HEK293 (cell line): Measurements from ENCODE around the gene BCL6.

Source experiments
- CTCF ChIA-PET: fragments of 350-600 bp; formaldehyde crosslinking; extraction: SDS; loops from one replicate; lab custom pipeline; 2021; ENCODE audit warnings: antibody characterized with exemption; lab: Yijun Ruan, JAX
- POLR2A ChIA-PET: fragments of 300-600 bp; formaldehyde crosslinking; extraction: SDS; loops from one replicate; lab custom pipeline; 2020; ENCODE audit warnings: antibody characterized with exemption, inconsistent platforms; lab: Yijun Ruan, JAX
- H3K27ac ChIP-seq: fragments of 200-500 bp; sonication (Bioruptor generic); 2 replicates; pipeline ENCODE4 v1.5.1; 2014; ENCODE audit warnings: low read depth, low read length, control low read depth, inconsistent platforms; ENCODE audit errors: extremely low read depth
- H3K36me3 ChIP-seq, 2 experiments: fragments of 200-500 bp in 1 of 2; sonication (Bioruptor generic) in 1 of 2; 1 replicate in 1 of 2; 2 replicates in 1 of 2; pipeline ENCODE4 v1.5.1; 2014 to 2017; ENCODE audit warnings: inconsistent platforms in 2 of 2, low read length in 2 of 2; ENCODE audit not compliant: control insufficient read depth in 2 of 2, insufficient read depth in 1 of 2
- H3K4me1 ChIP-seq: fragments of 200-500 bp; sonication (Bioruptor generic); 2 replicates; pipeline ENCODE4 v1.5.1; 2014; ENCODE audit warnings: mild to moderate bottlenecking, low read length, inconsistent platforms; ENCODE audit not compliant: control insufficient read depth, insufficient read depth
- H3K4me3 ChIP-seq: 2 replicates; pipeline ENCODE4 v1.5.1; 2011; ENCODE audit warnings: low read depth, mild to moderate bottlenecking, control low read depth, low read length, moderate library complexity
- H3K9me3 ChIP-seq: fragments of 200-500 bp; sonication (Bioruptor generic); 2 replicates; pipeline ENCODE4 v1.5.1; 2014; ENCODE audit warnings: low read depth, low read length, inconsistent platforms; ENCODE audit not compliant: control insufficient read depth, insufficient read depth
- BCL11B ChIP-seq: fragments of 450-650 bp; formaldehyde crosslinking; IDR thresholded peaks from 2 replicates; pipeline ENCODE4 v1.5.1; 2016; ENCODE audit warnings: low read depth, missing biosample characterization, missing genetic modification characterization
- KLF1 ChIP-seq: fragments of 450-650 bp; formaldehyde crosslinking; IDR thresholded peaks from 2 replicates; pipeline ENCODE4 v1.5.1; 2016; ENCODE audit warnings: missing biosample characterization, missing genetic modification characterization
- OVOL3 ChIP-seq: fragments of 450-650 bp; formaldehyde crosslinking; IDR thresholded peaks from 2 replicates; pipeline ENCODE4 v1.5.1; 2016; ENCODE audit warnings: missing biosample characterization, missing genetic modification characterization
- ZBTB7A ChIP-seq: fragments of 450-650 bp; formaldehyde crosslinking; IDR thresholded peaks from 2 replicates; pipeline ENCODE4 v1.5.1; 2016; ENCODE audit warnings: low read depth, missing biosample characterization, missing genetic modification characterization
- ZFP37 ChIP-seq: fragments of 450-650 bp; formaldehyde crosslinking; IDR thresholded peaks from 2 replicates; pipeline ENCODE4 v1.5.1; 2016; ENCODE audit warnings: missing biosample characterization, missing genetic modification characterization
- ZNF169 ChIP-seq: fragments of 450-650 bp; formaldehyde crosslinking; IDR thresholded peaks from 2 replicates; pipeline ENCODE4 v1.5.1; 2016; ENCODE audit warnings: missing biosample characterization, missing genetic modification characterization
- ZNF202 ChIP-seq: fragments of 450-650 bp; formaldehyde crosslinking; IDR thresholded peaks from 2 replicates; pipeline ENCODE4 v1.5.1; 2016; ENCODE audit warnings: missing biosample characterization, missing genetic modification characterization, borderline replicate concordance
- ZNF221 ChIP-seq: fragments of 450-650 bp; formaldehyde crosslinking; IDR thresholded peaks from 2 replicates; pipeline ENCODE4 v1.5.1; 2017; ENCODE audit warnings: missing biosample characterization, missing genetic modification characterization, borderline replicate concordance
- ZNF302 ChIP-seq: fragments of 450-650 bp; formaldehyde crosslinking; IDR thresholded peaks from 2 replicates; pipeline ENCODE4 v1.5.1; 2016; ENCODE audit warnings: missing biosample characterization, missing genetic modification characterization, low read depth
- ZNF404 ChIP-seq: fragments of 450-650 bp; formaldehyde crosslinking; IDR thresholded peaks from 2 replicates; pipeline ENCODE4 v1.5.1; 2017; ENCODE audit warnings: missing biosample characterization, missing genetic modification characterization
- ZNF561 ChIP-seq: fragments of 450-650 bp; IDR thresholded peaks from 2 replicates; pipeline ENCODE4 v1.5.1; 2018; ENCODE audit warnings: missing biosample characterization, missing genetic modification characterization, borderline replicate concordance
- ZNF658 ChIP-seq: fragments of 450-650 bp; formaldehyde crosslinking; IDR thresholded peaks from 2 replicates; pipeline ENCODE4; 2016; ENCODE audit warnings: missing biosample characterization, missing genetic modification characterization
- ZNF701 ChIP-seq: fragments of 450-650 bp; formaldehyde crosslinking; IDR thresholded peaks from 2 replicates; pipeline ENCODE4 v1.5.1; 2016; ENCODE audit warnings: missing biosample characterization, missing genetic modification characterization
- ZNF837 ChIP-seq: fragments of 450-650 bp; formaldehyde crosslinking; IDR thresholded peaks from 2 replicates; pipeline ENCODE4 v1.5.1; 2016; ENCODE audit warnings: missing biosample characterization, missing genetic modification characterization
- ZNF843 ChIP-seq: fragments of 450-650 bp; formaldehyde crosslinking; IDR thresholded peaks from 2 replicates; pipeline ENCODE4 v1.5.1; 2016; ENCODE audit warnings: missing biosample characterization, missing genetic modification characterization
- TF ChIP-seq, protein P1 (sequence below): fragments of 450-650 bp; formaldehyde crosslinking; IDR thresholded peaks from 2 replicates; pipeline ENCODE4 v1.5.1; 2016; ENCODE audit warnings: missing biosample characterization, missing genetic modification characterization
- TF ChIP-seq, protein P2 (sequence below): fragments of 450-650 bp; formaldehyde crosslinking; IDR thresholded peaks from 2 replicates; pipeline ENCODE4 v1.5.1; 2016; ENCODE audit warnings: missing biosample characterization, missing genetic modification characterization, borderline replicate concordance

BCL6 gene

DNA sequence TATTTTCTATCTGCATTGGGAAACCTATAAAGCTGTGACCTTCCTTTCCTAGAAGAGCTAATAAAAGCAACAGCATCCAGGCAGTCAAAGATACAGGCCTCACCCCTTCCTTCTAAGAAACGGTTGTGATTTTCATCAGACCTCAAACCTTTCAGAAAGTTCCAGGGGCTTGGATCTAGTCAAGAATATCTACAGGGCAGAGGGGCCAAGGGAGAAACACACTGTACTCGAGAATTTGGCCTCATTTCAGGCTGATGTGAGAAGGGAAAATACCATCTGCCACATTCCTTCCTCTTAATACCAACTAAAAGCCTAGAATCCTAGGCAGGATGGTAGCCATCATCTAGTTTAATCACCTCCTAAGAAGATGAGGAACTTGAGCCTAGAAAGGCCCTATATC lies 24.5 kb upstream of the BCL6 start (continued):
- TF ChIP-seq, protein P1, sequence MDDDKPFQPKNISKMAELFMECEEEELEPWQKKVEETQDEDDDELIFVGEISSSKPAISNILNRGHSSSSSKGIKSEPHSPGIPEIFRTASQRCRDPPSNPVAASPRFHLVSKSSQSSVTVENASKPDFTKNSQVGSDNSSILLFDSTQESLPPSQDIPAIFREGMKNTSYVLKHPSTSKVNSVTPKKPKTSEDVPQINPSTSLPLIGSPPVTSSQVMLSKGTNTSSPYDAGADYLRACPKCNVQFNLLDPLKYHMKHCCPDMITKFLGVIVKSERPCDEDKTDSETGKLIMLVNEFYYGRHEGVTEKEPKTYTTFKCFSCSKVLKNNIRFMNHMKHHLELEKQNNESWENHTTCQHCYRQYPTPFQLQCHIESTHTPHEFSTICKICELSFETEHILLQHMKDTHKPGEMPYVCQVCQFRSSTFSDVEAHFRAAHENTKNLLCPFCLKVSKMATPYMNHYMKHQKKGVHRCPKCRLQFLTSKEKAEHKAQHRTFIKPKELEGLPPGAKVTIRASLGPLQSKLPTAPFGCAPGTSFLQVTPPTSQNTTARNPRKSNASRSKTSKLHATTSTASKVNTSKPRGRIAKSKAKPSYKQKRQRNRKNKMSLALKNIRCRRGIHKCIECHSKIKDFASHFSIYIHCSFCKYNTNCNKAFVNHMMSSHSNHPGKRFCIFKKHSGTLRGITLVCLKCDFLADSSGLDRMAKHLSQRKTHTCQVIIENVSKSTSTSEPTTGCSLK (tag by site-specific recombination): no peak

DNA sequence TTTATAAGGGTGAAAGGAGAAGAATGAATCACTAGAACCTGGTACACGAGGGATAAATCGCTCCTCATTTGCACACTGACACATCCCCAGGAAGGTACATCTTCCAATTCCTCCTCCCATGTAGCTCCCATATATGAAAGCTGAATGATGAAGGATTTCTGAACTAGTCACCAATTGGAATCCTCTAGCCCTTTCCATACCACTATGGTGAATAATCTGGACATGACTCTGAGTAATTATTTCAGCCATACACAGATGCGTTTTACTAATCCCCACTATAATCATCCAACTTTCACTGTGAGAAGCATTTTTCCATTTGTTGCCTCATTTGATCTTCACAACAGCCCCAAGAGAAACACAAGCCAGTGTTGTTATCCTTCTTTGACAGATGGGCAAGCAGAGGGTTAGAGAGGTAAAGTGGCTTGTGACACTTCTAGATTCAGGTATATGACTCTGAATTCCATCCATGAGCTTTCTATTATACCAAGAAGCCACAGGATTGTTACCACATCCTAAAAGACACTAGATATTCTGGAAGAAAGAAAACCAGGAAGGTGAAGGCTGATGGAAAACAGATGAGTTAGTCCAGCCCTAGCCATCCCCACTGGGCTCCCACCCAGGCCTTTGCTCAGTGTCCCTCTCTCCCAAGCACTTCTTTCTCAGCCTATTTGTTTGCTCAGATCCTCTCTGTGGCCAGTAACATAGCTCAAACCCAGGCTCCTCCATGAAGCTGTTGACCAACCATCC lies 22.2 kb upstream of the BCL6 start:
- POLR2A ChIA-PET: no interaction called here
- CTCF ChIA-PET: no interaction called here
- Histone ChIP-seq H3K9me3 (no peaks in the 10 kb centered on the region), H3K27ac (no peak overlapping the region), H3K36me3 (no peaks in the 10 kb centered on the region), H3K4me3 (no peak overlapping the region), H3K4me1 (no peaks in the 10 kb centered on the region)
- TF ChIP-seq ZBTB7A (tag by site-specific recombination) (no peak), ZNF837 (tag by site-specific recombination) (no peak), KLF1 (tag by site-specific recombination) (no peak), ZNF658 (no peak), BCL11B (tag by site-specific recombination) (no peak), ZNF561 (no peak), ZNF302 (tag by site-specific recombination) (no peak)

DNA sequence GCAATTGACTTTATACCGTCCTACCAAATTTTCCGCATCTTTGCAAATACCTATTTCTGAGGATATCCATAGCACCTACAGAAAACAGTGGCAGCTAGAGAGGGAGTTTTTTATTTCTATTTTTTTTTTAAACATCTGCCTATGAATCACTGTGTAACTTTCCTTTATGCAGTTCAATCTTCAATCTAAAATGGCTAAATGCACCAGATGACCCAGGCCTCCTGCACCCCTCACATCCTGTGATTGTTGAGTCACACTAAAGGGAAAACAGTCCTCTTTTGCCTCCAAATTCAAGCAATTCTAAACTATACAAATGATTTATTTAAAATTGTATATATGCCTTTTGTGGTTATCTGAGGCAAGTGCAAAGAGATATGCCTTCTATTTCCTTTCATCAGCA lies 20.1 kb upstream of the BCL6 start:
- no peaks in the 10 kb centered on the region for H3K4me1 ChIP-seq
- no peak overlapping the region for H3K4me3 ChIP-seq
- CTCF ChIA-PET: no interaction called here
- no peaks in the 10 kb centered on the region for H3K36me3 ChIP-seq
- no peak for TF ChIP-seq ZNF169
- H3K9me3 ChIP-seq: no peaks in the 10 kb centered on the region
- H3K27ac ChIP-seq: no peak overlapping the region
- POLR2A ChIA-PET: no interaction called here

DNA sequence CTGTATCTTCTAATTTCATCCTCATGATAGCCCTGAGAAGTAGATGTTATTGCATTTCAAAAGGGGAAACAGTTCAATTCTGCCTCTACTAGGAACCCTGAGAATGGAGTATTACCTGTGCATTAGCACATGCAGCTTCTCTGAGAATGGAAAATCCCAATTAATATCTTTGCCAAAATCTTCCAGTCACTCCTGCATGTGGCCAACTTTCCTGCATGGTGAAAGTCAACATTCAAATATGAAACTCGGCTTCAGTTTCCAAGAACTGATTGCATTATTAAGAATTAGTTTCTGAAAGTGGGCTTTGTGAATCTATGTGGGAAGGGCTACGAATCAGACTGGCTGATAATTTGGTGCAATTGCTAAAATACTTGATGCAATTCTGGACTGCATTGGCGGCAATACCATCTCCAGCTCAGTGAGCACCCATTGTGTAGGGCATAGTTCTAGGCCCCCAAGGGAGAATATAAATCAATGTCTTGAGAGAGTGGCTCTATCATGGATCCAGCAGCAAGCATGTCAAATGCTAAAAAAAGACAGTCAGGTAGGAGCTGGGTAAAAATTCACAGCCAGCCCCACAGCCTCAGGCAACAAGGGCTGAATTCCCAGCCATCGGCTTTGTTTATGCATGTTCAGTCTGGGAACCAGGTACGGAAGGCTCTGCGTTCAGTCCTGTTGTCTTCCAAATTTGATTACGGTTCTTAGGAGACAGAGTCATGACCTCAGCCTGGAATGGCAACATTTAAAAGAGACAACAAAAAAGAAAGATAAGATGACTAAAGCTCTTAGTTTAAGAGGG lies 18.8 kb upstream of the BCL6 start:
- Histone ChIP-seq H3K4me3 (no peak overlapping the region), H3K9me3 (no peaks in the 10 kb centered on the region), H3K36me3 (no peaks in the 10 kb centered on the region), H3K27ac (no peak overlapping the region), H3K4me1 (no peaks in the 10 kb centered on the region)
- ChIA-PET POLR2A (no interaction called here), CTCF (interaction anchor here (0.6 to 1.3 kb wide), 4 partner anchors 14 to 1028 kb away, joined by 3 to 5 read pairs (median 4); no protein-coding TSS in a partner anchor)
- TF ChIP-seq, protein P2, sequence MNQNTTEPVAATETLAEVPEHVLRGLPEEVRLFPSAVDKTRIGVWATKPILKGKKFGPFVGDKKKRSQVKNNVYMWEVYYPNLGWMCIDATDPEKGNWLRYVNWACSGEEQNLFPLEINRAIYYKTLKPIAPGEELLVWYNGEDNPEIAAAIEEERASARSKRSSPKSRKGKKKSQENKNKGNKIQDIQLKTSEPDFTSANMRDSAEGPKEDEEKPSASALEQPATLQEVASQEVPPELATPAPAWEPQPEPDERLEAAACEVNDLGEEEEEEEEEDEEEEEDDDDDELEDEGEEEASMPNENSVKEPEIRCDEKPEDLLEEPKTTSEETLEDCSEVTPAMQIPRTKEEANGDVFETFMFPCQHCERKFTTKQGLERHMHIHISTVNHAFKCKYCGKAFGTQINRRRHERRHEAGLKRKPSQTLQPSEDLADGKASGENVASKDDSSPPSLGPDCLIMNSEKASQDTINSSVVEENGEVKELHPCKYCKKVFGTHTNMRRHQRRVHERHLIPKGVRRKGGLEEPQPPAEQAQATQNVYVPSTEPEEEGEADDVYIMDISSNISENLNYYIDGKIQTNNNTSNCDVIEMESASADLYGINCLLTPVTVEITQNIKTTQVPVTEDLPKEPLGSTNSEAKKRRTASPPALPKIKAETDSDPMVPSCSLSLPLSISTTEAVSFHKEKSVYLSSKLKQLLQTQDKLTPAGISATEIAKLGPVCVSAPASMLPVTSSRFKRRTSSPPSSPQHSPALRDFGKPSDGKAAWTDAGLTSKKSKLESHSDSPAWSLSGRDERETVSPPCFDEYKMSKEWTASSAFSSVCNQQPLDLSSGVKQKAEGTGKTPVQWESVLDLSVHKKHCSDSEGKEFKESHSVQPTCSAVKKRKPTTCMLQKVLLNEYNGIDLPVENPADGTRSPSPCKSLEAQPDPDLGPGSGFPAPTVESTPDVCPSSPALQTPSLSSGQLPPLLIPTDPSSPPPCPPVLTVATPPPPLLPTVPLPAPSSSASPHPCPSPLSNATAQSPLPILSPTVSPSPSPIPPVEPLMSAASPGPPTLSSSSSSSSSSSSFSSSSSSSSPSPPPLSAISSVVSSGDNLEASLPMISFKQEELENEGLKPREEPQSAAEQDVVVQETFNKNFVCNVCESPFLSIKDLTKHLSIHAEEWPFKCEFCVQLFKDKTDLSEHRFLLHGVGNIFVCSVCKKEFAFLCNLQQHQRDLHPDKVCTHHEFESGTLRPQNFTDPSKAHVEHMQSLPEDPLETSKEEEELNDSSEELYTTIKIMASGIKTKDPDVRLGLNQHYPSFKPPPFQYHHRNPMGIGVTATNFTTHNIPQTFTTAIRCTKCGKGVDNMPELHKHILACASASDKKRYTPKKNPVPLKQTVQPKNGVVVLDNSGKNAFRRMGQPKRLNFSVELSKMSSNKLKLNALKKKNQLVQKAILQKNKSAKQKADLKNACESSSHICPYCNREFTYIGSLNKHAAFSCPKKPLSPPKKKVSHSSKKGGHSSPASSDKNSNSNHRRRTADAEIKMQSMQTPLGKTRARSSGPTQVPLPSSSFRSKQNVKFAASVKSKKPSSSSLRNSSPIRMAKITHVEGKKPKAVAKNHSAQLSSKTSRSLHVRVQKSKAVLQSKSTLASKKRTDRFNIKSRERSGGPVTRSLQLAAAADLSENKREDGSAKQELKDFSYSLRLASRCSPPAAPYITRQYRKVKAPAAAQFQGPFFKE (tag by site-specific recombination): no peak
- TF ChIP-seq ZNF701 (tag by site-specific recombination) (no peak), ZNF202 (no peak), ZNF221 (tag by site-specific recombination) (no peak), ZNF843 (tag by site-specific recombination) (no peak), ZNF404 (no peak), OVOL3 (no peak), ZFP37 (tag by site-specific recombination) (no peak)
